Mucosa of stomach (tissue), 1 donor: ENCODE results near the gene TAS2R40.
"Not testable (repeated sequence)": the region's sequence is repeated elsewhere in the genome, so short reads cannot be mapped to it uniquely, and the experiment has no call there.

Experiments used
- H3K27me3 ChIP-seq: one replicate; pipeline ENCODE4 v1.7.0; 2013; ENCODE audit warnings: mild to moderate bottlenecking, low read length; ENCODE audit not compliant: control insufficient read depth, insufficient read depth
- H3K36me3 ChIP-seq: one replicate; pipeline ENCODE4 v1.7.0; 2013; ENCODE audit warnings: low read length; ENCODE audit not compliant: control insufficient read depth, insufficient read depth
- H3K4me1 ChIP-seq: one replicate; pipeline ENCODE4 v1.7.0; 2013; ENCODE audit warnings: mild to moderate bottlenecking, low read length; ENCODE audit not compliant: control insufficient read depth, insufficient read depth
- H3K4me3 ChIP-seq: one replicate; pipeline ENCODE4 v1.7.0; 2013; ENCODE audit warnings: low read length
- H3K9ac ChIP-seq: one replicate; pipeline ENCODE4 v1.7.0; 2013; ENCODE audit warnings: mild to moderate bottlenecking, low read length, moderate library complexity
- H3K9me3 ChIP-seq: one replicate; pipeline ENCODE4 v1.7.0; 2013; ENCODE audit warnings: mild to moderate bottlenecking, low read length, moderate library complexity; ENCODE audit not compliant: control insufficient read depth
- donor health status: Pancreatic carcinoma.

TAS2R40 gene

DNA sequence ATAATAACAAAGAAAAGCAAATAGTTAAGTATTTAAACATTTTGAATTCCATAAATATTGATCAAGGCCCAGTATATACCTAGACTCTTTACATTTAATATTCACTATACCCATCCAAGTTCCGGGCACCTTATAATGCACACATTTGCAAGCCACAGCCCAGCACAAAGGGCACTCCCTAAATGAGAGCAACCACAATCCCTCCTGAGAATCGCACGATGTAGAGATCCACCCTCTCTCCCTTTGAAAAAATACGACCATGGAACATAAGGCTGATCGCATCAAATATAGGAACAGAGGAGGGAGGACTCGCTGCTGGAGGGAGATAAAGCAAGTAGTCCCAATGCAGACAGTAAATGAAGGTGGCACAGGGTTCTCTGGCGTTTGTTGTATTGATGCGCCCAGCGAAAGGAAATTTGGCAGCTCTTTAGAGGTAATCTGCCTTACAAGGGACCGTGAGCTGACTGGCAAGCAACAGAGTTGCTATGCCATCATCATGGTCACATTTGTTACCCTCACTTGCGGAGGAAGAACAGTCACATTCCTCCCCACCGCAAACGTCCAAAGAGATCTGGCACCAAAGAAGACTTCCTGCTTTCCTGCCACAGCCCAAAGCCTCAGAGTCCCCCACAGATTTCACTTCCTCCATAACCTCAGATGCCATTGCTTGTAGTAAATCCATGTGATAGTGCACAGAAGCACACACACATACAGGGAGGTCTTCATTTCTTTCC, 16.1 kb upstream of the TAS2R40 start:
- Histone ChIP-seq H3K9me3 (no peaks in the 10 kb centered on the region), H3K36me3 (no peaks in the 10 kb centered on the region), H3K4me3 (no peak overlapping the region), H3K27me3 (peaks cover 7% of the 10 kb centered on the region), H3K4me1 (no peaks in the 10 kb centered on the region), H3K9ac (no peak overlapping the region)

GRCh38 chr7:143210541-143210940, 11.3 kb upstream of the TAS2R40 start:
- H3K9ac ChIP-seq = no peak overlapping the region
- H3K9me3 ChIP-seq = no peaks in the 10 kb centered on the region
- no peaks in the 10 kb centered on the region for H3K4me1 ChIP-seq
- no peaks in the 10 kb centered on the region for H3K36me3 ChIP-seq
- H3K4me3 ChIP-seq = no peak overlapping the region
- peaks cover 7% of the 10 kb centered on the region for H3K27me3 ChIP-seq

DNA sequence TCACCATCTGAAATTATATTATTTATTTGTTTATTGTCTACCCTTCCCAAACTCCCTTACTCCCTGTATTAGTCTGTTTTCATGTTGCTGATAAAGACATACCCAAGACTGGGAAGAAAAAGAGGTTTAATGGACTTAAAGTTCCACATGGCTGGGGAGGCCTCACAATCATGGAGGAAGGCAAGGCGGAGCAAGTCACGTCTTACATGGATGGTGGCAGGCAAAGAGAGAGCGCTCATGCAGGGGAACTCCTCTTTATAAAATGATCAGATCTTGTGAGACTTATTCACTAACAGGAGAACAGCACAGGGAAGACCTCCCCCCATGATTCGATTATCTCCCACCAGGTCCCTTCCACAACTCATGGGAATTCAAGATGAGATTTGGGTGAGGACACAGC, 8.4 kb upstream of the TAS2R40 start:
- H3K27me3 ChIP-seq, H3K4me1 ChIP-seq, H3K9ac ChIP-seq, H3K36me3 ChIP-seq, H3K4me3 ChIP-seq, H3K9me3 ChIP-seq: not testable (repeated sequence)

DNA sequence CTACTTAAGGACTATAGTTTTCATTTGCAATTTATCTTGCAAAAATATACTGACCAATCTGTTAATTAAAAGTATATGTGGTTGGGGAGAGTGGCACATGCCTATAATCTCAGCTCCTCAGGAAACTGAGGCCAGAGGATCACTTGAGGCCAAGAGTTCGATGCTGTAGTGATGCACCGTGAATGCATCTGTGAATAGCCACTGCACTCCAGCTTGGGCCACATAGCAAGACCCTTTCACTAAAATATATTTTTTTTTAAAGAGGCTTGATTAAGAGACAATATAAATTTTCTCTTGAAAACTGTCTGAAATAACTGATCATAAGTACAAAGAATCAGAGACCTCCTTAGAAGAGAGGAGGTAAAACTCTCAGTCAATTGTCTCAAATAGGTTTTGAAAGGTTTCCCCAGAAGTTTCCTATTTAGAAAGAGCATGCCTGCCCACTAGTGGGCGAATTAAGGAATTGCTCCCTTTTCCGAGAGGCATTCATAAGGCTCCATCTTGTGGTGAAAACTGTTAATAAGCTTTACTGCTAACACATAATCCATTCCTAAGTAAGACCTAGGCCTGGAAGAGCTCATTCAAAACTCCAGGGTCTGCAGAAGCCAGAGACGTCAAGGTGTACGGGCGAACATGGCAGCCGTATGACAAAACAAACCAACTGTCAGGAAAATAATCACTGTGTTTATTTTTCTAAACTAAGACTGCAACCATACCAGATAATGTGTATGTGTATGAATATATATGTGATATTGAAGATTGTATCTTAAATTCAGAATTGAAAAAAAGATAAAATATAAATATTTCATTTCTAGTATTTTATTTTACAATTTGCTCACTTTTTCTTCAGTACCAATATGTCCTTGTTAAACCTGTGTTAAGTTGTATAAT, 6.8 kb upstream of the TAS2R40 start:
- H3K9me3 ChIP-seq = no peaks in the 10 kb centered on the region
- no peak overlapping the region for H3K4me3 ChIP-seq
- H3K9ac ChIP-seq = no peak overlapping the region
- no peaks in the 10 kb centered on the region for H3K4me1 ChIP-seq
- no peaks in the 10 kb centered on the region for H3K36me3 ChIP-seq
- no peaks in the 10 kb centered on the region for H3K27me3 ChIP-seq

- Histone ChIP-seq H3K4me3 (no peak overlapping the region), H3K36me3 (no peaks in the 10 kb centered on the region), H3K4me1 (no peaks in the 10 kb centered on the region), H3K9ac (no peak overlapping the region), H3K27me3 (no peaks in the 10 kb centered on the region), H3K9me3 (no peaks in the 10 kb centered on the region)
These were observed 5.7 kb upstream of the TAS2R40 start for GRCh38 chr7:143216151-143216550.

DNA sequence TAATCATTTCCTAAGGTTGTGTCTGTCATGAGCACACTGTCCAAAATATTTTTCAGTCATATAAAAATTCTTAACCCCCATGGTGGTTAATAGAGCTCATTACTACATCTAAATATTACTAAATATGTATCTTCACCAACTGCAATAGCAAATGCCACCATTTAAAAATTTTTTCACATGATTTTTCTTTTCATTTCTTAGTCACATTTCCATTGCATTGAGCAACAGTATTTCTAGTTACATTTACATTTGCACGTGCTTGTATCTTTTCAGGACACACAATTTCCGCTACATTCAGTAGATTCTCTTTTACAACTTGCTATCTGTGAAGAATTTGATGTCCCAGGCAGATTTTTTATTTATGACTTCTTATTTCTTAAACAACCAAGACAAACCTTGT, 5.2 kb upstream of the TAS2R40 start:
- Histone ChIP-seq H3K27me3 (no peaks in the 10 kb centered on the region), H3K9ac (no peak overlapping the region), H3K4me3 (no peak overlapping the region), H3K4me1 (no peaks in the 10 kb centered on the region), H3K9me3 (no peaks in the 10 kb centered on the region), H3K36me3 (no peaks in the 10 kb centered on the region)

- Histone ChIP-seq H3K27me3 (peaks cover 10% of the 10 kb centered on the region), H3K9ac (no peak overlapping the region), H3K9me3 (no peaks in the 10 kb centered on the region), H3K4me1 (no peaks in the 10 kb centered on the region), H3K36me3 (no peaks in the 10 kb centered on the region), H3K4me3 (no peak overlapping the region)
These were observed 4.0 kb upstream of the TAS2R40 start for GRCh38 chr7:143217806-143218205.

GRCh38 chr7:143221286-143221685, 551 bp upstream of the TAS2R40 start:
- H3K27me3 ChIP-seq = peaks cover 14% of the 10 kb centered on the region
- no peak overlapping the region for H3K9ac ChIP-seq
- no peak overlapping the region for H3K4me3 ChIP-seq
- H3K36me3 ChIP-seq = no peaks in the 10 kb centered on the region
- H3K9me3 ChIP-seq = no peaks in the 10 kb centered on the region
- H3K4me1 ChIP-seq = no peaks in the 10 kb centered on the region

- Histone ChIP-seq H3K9me3 (no peaks in the 10 kb centered on the region), H3K36me3 (no peaks in the 10 kb centered on the region), H3K4me3 (no peak overlapping the region), H3K4me1 (no peaks in the 10 kb centered on the region), H3K9ac (no peak overlapping the region), H3K27me3 (peaks cover 14% of the 10 kb centered on the region)
These were observed 945 bp downstream of the TAS2R40 start for GRCh38 chr7:143222782-143223181.

DNA sequence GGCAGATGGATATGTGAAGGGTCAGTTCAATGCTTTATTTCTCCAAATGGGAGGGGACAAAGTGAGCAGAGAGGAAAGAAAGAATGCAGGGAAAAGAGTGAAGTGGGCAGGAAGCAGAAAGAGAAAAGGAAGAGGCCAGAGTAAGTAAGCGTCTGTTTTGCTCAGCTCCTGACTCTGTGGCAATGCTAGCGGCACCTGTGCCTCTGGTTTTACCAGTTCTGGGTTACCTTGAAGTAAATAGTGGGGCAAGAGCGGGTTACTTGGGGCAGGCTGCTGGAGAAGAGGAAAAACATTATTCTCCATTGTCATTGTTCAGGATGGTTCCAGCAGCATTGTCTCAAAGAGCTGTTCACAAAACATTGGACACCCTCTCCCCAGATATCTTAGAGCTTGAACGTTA, 1.9 kb downstream of the TAS2R40 start:
- H3K36me3 ChIP-seq = no peaks in the 10 kb centered on the region
- H3K4me1 ChIP-seq = no peaks in the 10 kb centered on the region
- H3K4me3 ChIP-seq = no peak overlapping the region
- peaks cover 14% of the 10 kb centered on the region for H3K27me3 ChIP-seq
- no peaks in the 10 kb centered on the region for H3K9me3 ChIP-seq
- no peak overlapping the region for H3K9ac ChIP-seq

DNA sequence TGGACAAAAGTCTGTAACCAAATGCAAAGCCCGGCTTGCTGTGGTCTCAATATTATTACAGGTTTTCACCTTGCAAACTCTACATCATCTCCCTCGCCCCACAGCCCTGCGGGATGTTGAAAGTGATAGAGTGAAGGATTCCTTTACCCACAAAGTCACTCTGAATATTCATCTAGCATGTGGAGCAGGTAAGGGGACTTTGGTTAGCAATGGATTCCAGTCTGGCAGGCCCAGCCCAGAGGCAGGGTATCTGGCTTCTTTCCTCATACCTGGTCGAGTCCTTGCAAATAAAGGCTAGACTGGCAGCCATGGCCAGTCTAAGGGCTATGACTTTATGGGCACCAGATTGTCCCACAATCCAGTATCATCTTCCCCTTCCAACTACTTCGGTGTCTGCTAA, 3.2 kb downstream of the TAS2R40 start:
- peaks cover 14% of the 10 kb centered on the region for H3K27me3 ChIP-seq
- H3K36me3 ChIP-seq = no peaks in the 10 kb centered on the region
- no peaks in the 10 kb centered on the region for H3K4me1 ChIP-seq
- H3K9me3 ChIP-seq = no peaks in the 10 kb centered on the region
- no peak overlapping the region for H3K9ac ChIP-seq
- H3K4me3 ChIP-seq = no peak overlapping the region

- peaks cover 4% of the 10 kb centered on the region for H3K27me3 ChIP-seq
- H3K9ac ChIP-seq = no peak overlapping the region
- no peaks in the 10 kb centered on the region for H3K9me3 ChIP-seq
- no peaks in the 10 kb centered on the region for H3K4me1 ChIP-seq
- H3K36me3 ChIP-seq = no peaks in the 10 kb centered on the region
- H3K4me3 ChIP-seq = no peak overlapping the region
These were observed 6.0 kb downstream of the TAS2R40 start for GRCh38 chr7:143227806-143228205.
